HEK293 (cell line): Measurements from ENCODE around the gene AKAP6.

Experiments used
- CTCF ChIA-PET: fragments of 350-600 bp; formaldehyde crosslinking; extraction: SDS; loops from one replicate; lab custom pipeline; 2021; ENCODE audit warnings: antibody characterized with exemption; lab: Yijun Ruan, JAX
- POLR2A ChIA-PET: fragments of 300-600 bp; formaldehyde crosslinking; extraction: SDS; loops from one replicate; lab custom pipeline; 2020; ENCODE audit warnings: antibody characterized with exemption, inconsistent platforms; lab: Yijun Ruan, JAX
- H3K27ac ChIP-seq: fragments of 200-500 bp; sonication (Bioruptor generic); 2 replicates; pipeline ENCODE4 v1.5.1; 2014; ENCODE audit warnings: low read depth, low read length, control low read depth, inconsistent platforms; ENCODE audit errors: extremely low read depth
- H3K36me3 ChIP-seq, 2 experiments: fragments of 200-500 bp in 1 of 2; sonication (Bioruptor generic) in 1 of 2; 1 replicate in 1 of 2; 2 replicates in 1 of 2; pipeline ENCODE4 v1.5.1; 2014 to 2017; ENCODE audit warnings: inconsistent platforms in 2 of 2, low read length in 2 of 2; ENCODE audit not compliant: control insufficient read depth in 2 of 2, insufficient read depth in 1 of 2
- H3K4me1 ChIP-seq: fragments of 200-500 bp; sonication (Bioruptor generic); 2 replicates; pipeline ENCODE4 v1.5.1; 2014; ENCODE audit warnings: mild to moderate bottlenecking, low read length, inconsistent platforms; ENCODE audit not compliant: control insufficient read depth, insufficient read depth
- H3K4me3 ChIP-seq: 2 replicates; pipeline ENCODE4 v1.5.1; 2011; ENCODE audit warnings: low read depth, mild to moderate bottlenecking, control low read depth, low read length, moderate library complexity
- H3K9me3 ChIP-seq: fragments of 200-500 bp; sonication (Bioruptor generic); 2 replicates; pipeline ENCODE4 v1.5.1; 2014; ENCODE audit warnings: low read depth, low read length, inconsistent platforms; ENCODE audit not compliant: control insufficient read depth, insufficient read depth
- KLF16 ChIP-seq: fragments of 450-650 bp; formaldehyde crosslinking; IDR thresholded peaks from 2 replicates; pipeline ENCODE4 v1.5.1; 2017; ENCODE audit warnings: missing biosample characterization, missing genetic modification characterization
- SALL2 ChIP-seq: fragments of 450-650 bp; formaldehyde crosslinking; IDR thresholded peaks from 2 replicates; pipeline ENCODE4 v1.5.0; 2017; ENCODE audit warnings: missing biosample characterization, mild to moderate bottlenecking, missing genetic modification characterization, borderline replicate concordance
- SP3 ChIP-seq: fragments of 450-650 bp; formaldehyde crosslinking; IDR thresholded peaks from 2 replicates; pipeline ENCODE4 v1.5.1; 2016; ENCODE audit warnings: missing biosample characterization, missing genetic modification characterization
- ZBTB44 ChIP-seq: fragments of 450-650 bp; IDR thresholded peaks from 2 replicates; pipeline ENCODE4 v1.5.1; 2018; ENCODE audit warnings: missing biosample characterization, mild to moderate bottlenecking, missing genetic modification characterization
- ZBTB7A ChIP-seq: fragments of 450-650 bp; formaldehyde crosslinking; IDR thresholded peaks from 2 replicates; pipeline ENCODE4 v1.5.1; 2016; ENCODE audit warnings: low read depth, missing biosample characterization, missing genetic modification characterization
- ZNF10 ChIP-seq: fragments of 450-650 bp; formaldehyde crosslinking; IDR thresholded peaks from 2 replicates; pipeline ENCODE4 v1.5.1; 2017; ENCODE audit warnings: missing biosample characterization, missing genetic modification characterization
- ZNF18 ChIP-seq: fragments of 450-650 bp; formaldehyde crosslinking; IDR thresholded peaks from 2 replicates; pipeline ENCODE4 v1.5.1; 2016; ENCODE audit warnings: missing biosample characterization, missing genetic modification characterization
- ZNF266 ChIP-seq: fragments of 450-650 bp; formaldehyde crosslinking; IDR thresholded peaks from 2 replicates; pipeline ENCODE4 v1.5.1; 2016; ENCODE audit warnings: missing biosample characterization, missing genetic modification characterization, low read depth
- ZNF776 ChIP-seq: fragments of 450-650 bp; formaldehyde crosslinking; IDR thresholded peaks from 2 replicates; pipeline ENCODE4 v1.5.0; 2017; ENCODE audit warnings: missing biosample characterization, missing genetic modification characterization, borderline replicate concordance
- ZSCAN23 ChIP-seq: fragments of 450-650 bp; formaldehyde crosslinking; IDR thresholded peaks from 2 replicates; pipeline ENCODE4 v1.5.1; 2016; ENCODE audit warnings: missing biosample characterization, missing genetic modification characterization
- TF ChIP-seq, protein P1 (sequence below): fragments of 450-650 bp; formaldehyde crosslinking; conservative IDR thresholded peaks from 2 replicates; pipeline ENCODE4 v1.5.1; 2016; ENCODE audit warnings: low read depth, missing biosample characterization, missing genetic modification characterization
- TF ChIP-seq, protein P2 (sequence below): fragments of 450-650 bp; formaldehyde crosslinking; IDR thresholded peaks from 2 replicates; pipeline ENCODE4 v1.5.1; 2016; ENCODE audit warnings: missing biosample characterization, missing genetic modification characterization
- TF ChIP-seq, protein P3 (sequence below): fragments of 450-650 bp; formaldehyde crosslinking; IDR thresholded peaks from 2 replicates; pipeline ENCODE4 v1.5.1; 2017; ENCODE audit warnings: missing biosample characterization, missing genetic modification characterization

AKAP6 gene

DNA sequence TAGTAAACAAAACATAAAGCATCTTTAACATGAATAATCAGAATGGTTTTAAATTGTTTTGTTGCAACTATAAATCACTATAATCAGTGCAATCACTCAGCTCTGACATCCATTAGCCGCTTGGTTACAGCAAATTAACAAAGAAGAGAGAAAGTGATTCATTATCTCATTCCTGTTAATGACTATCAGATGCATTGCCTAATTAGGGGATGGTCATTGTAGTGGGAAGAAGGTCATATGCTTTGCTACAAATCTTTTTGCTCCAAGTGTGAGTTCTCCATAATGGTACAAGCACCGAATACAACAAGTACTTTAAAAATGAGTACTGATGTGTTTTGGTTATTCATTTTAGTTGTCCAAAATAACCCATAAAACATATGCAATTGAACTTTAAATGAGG is 272.0 kb downstream of the AKAP6 start (continued):
- TF ChIP-seq, protein P1, sequence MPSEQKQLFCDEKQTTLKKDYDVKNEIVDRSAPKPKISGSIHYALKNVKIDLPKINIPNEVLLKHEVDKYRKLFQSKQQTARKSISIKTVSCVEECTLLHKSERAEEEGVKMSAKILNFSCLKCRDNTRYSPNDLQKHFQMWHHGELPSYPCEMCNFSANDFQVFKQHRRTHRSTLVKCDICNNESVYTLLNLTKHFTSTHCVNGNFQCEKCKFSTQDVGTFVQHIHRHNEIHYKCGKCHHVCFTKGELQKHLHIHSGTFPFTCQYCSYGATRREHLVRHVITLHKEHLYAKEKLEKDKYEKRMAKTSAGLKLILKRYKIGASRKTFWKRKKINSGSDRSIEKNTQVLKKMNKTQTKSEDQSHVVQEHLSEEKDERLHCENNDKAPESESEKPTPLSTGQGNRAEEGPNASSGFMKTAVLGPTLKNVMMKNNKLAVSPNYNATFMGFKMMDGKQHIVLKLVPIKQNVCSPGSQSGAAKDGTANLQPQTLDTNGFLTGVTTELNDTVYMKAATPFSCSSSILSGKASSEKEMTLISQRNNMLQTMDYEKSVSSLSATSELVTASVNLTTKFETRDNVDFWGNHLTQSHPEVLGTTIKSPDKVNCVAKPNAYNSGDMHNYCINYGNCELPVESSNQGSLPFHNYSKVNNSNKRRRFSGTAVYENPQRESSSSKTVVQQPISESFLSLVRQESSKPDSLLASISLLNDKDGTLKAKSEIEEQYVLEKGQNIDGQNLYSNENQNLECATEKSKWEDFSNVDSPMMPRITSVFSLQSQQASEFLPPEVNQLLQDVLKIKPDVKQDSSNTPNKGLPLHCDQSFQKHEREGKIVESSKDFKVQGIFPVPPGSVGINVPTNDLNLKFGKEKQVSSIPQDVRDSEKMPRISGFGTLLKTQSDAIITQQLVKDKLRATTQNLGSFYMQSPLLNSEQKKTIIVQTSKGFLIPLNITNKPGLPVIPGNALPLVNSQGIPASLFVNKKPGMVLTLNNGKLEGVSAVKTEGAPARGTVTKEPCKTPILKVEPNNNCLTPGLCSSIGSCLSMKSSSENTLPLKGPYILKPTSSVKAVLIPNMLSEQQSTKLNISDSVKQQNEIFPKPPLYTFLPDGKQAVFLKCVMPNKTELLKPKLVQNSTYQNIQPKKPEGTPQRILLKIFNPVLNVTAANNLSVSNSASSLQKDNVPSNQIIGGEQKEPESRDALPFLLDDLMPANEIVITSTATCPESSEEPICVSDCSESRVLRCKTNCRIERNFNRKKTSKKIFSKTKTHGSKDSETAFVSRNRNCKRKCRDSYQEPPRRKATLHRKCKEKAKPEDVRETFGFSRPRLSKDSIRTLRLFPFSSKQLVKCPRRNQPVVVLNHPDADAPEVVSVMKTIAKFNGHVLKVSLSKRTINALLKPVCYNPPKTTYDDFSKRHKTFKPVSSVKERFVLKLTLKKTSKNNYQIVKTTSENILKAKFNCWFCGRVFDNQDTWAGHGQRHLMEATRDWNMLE (tag by site-specific recombination): no peak
- no peak for TF ChIP-seq SP3 (tag by site-specific recombination)
- no peak for TF ChIP-seq ZNF10 (tag by site-specific recombination)
- TF ChIP-seq ZBTB7A (tag by site-specific recombination): no peak
- TF ChIP-seq ZNF18 (tag by site-specific recombination): no peak

DNA sequence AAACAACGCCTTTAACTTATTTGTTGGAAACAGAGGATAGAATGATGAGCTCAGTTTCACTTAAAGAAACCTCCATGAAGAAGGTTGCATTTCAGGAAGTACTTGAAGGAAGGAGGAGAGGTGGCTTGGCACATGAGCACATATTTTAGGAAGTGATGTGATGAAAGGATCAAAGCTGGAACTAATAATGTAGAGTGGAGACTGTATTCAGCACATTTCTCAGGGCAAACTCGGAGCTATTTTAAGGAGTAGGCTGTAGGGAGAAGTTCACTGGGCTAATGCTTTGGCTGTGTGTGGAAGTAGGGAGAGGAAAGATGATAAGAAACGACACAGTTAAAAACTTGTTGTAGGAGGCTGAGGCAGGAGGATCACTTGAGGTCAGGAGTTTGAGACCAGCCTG is 272.8 kb downstream of the AKAP6 start:
- Histone ChIP-seq H3K9me3 (no peaks in the 10 kb centered on the region), H3K4me3 (no peak overlapping the region)
- TF ChIP-seq ZNF266 (tag by site-specific recombination) (no peak), ZBTB44 (no peak), SALL2 (tag by site-specific recombination) (no peak), ZSCAN23 (tag by site-specific recombination) (no peak), KLF16 (tag by site-specific recombination) (no peak), ZNF776 (tag by site-specific recombination) (no peak)
- TF ChIP-seq, protein P2, sequence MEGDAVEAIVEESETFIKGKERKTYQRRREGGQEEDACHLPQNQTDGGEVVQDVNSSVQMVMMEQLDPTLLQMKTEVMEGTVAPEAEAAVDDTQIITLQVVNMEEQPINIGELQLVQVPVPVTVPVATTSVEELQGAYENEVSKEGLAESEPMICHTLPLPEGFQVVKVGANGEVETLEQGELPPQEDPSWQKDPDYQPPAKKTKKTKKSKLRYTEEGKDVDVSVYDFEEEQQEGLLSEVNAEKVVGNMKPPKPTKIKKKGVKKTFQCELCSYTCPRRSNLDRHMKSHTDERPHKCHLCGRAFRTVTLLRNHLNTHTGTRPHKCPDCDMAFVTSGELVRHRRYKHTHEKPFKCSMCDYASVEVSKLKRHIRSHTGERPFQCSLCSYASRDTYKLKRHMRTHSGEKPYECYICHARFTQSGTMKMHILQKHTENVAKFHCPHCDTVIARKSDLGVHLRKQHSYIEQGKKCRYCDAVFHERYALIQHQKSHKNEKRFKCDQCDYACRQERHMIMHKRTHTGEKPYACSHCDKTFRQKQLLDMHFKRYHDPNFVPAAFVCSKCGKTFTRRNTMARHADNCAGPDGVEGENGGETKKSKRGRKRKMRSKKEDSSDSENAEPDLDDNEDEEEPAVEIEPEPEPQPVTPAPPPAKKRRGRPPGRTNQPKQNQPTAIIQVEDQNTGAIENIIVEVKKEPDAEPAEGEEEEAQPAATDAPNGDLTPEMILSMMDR (tag by site-specific recombination): no peak
- TF ChIP-seq, protein P3, sequence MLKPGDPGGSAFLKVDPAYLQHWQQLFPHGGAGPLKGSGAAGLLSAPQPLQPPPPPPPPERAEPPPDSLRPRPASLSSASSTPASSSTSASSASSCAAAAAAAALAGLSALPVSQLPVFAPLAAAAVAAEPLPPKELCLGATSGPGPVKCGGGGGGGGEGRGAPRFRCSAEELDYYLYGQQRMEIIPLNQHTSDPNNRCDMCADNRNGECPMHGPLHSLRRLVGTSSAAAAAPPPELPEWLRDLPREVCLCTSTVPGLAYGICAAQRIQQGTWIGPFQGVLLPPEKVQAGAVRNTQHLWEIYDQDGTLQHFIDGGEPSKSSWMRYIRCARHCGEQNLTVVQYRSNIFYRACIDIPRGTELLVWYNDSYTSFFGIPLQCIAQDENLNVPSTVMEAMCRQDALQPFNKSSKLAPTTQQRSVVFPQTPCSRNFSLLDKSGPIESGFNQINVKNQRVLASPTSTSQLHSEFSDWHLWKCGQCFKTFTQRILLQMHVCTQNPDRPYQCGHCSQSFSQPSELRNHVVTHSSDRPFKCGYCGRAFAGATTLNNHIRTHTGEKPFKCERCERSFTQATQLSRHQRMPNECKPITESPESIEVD: no peak
- TF ChIP-seq, all 188 proteins: peak for 0
- Histone ChIP-seq H3K27ac (no peak overlapping the region), H3K36me3 (no peaks in the 10 kb centered on the region), H3K4me1 (no peaks in the 10 kb centered on the region)
- ChIA-PET POLR2A (no interaction called here), CTCF (no interaction called here)
